Measurements from ENCODE around the gene TTC7B.
"Not testable (repeated sequence)": the region's sequence is repeated elsewhere in the genome, so short reads cannot be mapped to it uniquely, and the experiment has no call there.

- TF ChIP-seq CTCF, POLR2A (IDR thresholded peaks at IDR 0.05): not testable (repeated sequence)
Observed at GRCh38 chr14:90526536-90526935, 289.7 kb downstream of the TTC7B start.

All from Peyer's patch (tissue), 4 donors.